Measurements from ENCODE around the gene KEL.

- TF ChIP-seq EZH2 (IDR thresholded peaks at IDR 0.05; ENCODE audit: borderline replicate concordance, low read depth, low read length, severe bottlenecking) (no peak), CTCF (IDR thresholded peaks at IDR 0.05; ENCODE audit: borderline replicate concordance, extremely low read depth, low read length, poor library complexity, severe bottlenecking) (no peak)
Observed at GRCh38 chr7:142923391-142923790, 38.8 kb downstream of the KEL start.
